HG03159 (cell line): ENCODE data around the gene HIVEP2.

Experiments used
- ATAC-seq: cut with Tn5 transposase; IDR thresholded peaks from one replicate; pipeline ENCODE4 v1.9.1; 2021; ENCODE audit warnings: mild to moderate bottlenecking, moderate library complexity; ENCODE audit not compliant: unreplicated experiment

Gene HIVEP2

GRCh38 chr6:142896732-142897131 is 48.2 kb downstream of the HIVEP2 start:
- ATAC-seq = no peak

GRCh38 chr6:142893088-142893487 is 51.9 kb downstream of the HIVEP2 start:
- no peak for ATAC-seq

DNA sequence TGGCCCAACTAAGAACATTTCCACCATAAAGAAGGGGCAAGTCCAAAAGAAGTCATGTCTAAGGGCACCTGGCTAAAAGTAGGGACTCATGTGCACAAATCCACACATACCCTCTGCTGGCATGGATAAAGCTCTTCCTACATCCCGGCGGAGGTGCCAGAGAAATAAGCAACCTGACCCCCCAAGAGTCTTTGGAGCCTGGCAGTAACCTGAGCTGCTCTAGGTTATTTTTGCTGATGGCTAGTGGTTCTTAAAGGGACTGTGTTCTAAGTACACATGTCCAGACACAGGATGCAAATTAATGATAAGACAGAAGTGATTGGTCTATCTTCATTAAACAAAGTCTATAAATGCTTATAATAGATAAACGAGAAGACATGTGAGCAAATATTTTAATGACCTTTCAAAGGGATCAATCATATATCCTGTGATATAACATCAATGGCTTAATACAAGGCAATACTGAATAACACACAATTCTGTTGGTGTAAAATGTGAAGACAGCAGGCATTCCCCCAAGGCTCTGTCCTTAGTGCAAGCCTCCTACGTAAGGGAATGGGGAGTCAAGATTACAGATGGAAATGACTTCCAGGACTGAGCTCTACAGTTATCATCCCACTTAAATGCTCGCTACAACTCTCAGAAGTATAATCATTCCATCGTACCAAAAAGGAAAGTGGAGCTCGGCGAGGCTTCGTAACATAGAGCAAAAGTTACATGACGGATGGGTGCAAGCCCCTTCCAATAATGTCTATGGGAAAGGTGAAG is 52.5 kb downstream of the HIVEP2 start:
- ATAC-seq = no peak

- no peak for ATAC-seq
These were observed 53.5 kb downstream of the HIVEP2 start for GRCh38 chr6:142891454-142891853.

GRCh38 chr6:142888456-142888855 is 56.5 kb downstream of the HIVEP2 start:
- ATAC-seq = no peak

DNA sequence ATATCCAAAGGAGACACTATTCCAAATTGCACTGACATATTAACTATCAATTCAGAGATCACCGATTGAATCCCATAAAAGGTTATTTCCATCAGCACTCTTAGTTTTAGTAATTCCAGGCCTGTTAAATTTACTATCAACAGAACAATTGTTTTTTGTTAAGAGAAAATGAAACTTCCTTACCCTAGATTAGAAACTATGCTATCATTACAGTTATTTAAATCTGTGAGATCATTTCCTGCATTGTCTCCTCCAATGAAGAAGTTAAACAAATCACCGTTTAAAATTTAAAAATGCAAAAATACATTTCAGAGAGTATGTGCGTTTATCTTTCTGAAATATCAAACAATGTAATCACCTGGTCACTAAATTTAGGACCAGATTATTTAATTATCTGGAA is 57.5 kb downstream of the HIVEP2 start:
- no peak for ATAC-seq

GRCh38 chr6:142886431-142887170 is 58.4 kb downstream of the HIVEP2 start:
- peak; percentile 82 for ATAC-seq

- ATAC-seq = peak; percentile 73
These were observed 59.7 kb downstream of the HIVEP2 start for GRCh38 chr6:142885182-142885867.

DNA sequence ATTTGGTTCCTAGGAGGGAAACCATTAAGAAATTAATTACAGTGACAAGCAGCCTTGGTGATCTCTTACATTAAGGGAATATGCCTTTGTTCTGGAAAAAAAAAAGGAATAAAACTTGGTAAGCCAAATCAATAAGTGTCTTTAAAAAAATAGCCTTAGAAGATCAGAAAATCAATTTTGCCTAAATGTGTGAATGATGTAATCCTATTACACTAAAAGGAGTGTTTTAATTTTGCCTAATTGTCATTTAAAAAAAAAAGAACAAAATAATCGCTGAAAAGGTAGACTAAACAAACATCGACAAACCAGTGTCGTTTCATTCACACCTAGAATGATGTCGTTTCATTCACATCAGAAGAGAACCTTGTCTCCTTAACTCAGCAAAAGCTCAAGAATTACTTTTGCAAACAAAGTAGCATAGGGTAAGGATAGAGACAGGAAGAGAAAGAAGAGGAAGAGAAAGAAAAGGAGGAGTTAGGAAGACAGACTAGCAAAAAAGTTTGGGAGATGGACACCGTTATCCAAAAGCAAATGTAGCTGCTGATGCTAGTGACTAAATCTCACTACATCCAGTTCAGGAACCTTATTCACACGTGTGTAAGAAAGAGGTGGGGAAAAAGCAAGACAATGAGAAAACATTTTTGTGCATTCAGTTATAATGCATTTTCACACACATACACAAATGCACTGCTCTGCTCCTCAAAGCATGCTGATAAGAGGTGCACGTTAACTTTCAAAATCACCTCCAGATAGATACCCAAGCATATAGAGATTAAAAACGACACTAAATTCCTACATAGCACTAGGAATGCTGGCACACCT is 60.6 kb downstream of the HIVEP2 start:
- no peak for ATAC-seq

- ATAC-seq = no peak
These were observed 62.0 kb downstream of the HIVEP2 start for GRCh38 chr6:142883011-142883410.

GRCh38 chr6:142881761-142882160 is 63.2 kb downstream of the HIVEP2 start:
- no peak for ATAC-seq

DNA sequence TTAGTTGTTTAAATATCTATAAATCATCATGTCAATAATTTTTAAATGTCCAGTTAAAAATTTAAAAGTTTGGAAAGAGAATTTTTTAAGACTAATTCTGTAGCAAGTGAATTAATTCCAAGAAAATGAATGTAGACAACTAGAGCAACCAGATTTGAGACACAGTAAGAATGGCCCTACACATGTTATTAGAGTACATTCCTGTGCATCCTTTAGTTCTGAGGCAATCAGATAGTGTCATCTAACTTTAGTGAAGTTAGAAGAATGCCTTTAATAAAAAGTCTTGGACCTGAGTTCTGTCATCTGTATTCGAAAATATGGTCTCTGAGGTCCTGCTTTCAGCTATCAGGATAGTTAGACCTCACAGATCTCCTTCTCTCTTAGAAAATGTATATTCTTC is 63.7 kb downstream of the HIVEP2 start:
- no peak for ATAC-seq

- no peak for ATAC-seq
These were observed 64.8 kb downstream of the HIVEP2 start for GRCh38 chr6:142880201-142880600.

- no peak for ATAC-seq
These were observed 65.4 kb downstream of the HIVEP2 start for GRCh38 chr6:142879527-142879926.

DNA sequence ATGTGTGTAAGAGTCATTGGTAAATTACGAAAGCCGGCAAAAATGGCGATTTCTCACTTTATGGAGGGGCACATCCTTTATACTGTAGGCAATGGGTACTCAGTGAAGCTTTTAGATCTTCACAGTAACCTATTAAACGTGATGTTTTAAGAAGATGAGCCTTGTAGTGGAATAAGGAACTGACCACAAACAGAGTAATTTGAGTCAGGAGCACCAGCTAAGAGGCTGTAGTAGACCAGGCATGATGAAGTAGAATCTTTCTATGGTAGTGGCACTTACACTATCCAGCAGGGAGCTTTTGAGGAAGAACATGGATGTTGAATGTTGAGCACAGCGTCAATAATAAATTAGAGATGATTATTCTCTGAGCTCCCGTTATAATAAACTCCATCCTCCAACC is 65.9 kb downstream of the HIVEP2 start:
- peak; percentile 41 for ATAC-seq

DNA sequence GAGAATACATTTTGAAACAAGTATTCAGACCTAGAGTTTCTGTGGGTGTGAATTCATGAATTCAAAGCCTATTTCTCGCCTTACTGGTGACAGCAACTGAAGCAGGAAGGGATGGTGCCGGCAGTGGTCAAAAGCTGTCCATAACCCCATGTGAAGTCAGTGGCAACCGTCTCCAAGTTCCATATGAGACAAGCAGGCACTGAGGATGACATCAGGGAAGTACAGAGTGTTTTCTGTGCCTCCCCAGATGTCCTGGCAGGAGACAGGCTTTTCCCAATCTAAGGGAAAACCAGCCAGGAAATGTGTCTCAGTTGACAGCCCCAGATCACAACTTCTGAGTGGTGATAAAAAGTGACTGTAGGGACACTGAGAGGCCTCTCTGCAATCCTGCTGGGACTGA is 66.6 kb downstream of the HIVEP2 start:
- ATAC-seq = no peak

- ATAC-seq = no peak
These were observed 70.3 kb downstream of the HIVEP2 start for GRCh38 chr6:142874676-142875075.

DNA sequence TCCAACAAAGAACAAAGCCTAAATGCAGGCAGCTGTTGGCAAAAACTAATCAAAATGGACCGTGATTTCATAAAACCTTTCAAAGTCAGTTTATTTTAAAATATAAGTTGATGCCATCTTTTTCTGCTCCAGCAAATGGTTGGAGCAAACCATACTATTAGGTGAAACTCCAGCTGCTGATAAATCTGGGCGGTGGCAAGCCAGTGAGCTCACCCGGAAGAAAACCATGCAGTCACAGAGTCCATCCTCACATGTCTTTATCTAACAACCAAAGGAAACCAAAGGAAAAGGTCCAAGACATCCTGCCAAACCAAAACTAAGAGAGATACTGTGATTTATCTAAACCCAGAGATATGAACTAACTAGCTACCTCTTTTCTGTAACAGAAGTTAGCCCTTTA is 72.6 kb downstream of the HIVEP2 start:
- no peak for ATAC-seq

- peak; percentile 77 for ATAC-seq
These were observed 73.1 kb downstream of the HIVEP2 start for GRCh38 chr6:142871910-142872331.

GRCh38 chr6:142870787-142871415 is 74.1 kb downstream of the HIVEP2 start:
- ATAC-seq = no peak
